Measurements from ENCODE around the gene TRPC4AP. TPM values are rescaled to one million over a fixed set of nuclear protein-coding genes. Genes with fewer than 3 reads are reported as not detected.
"Not testable (repeated sequence)": the region's sequence is repeated elsewhere in the genome, so short reads cannot be mapped to it uniquely, and the experiment has no call there.

TRPC4AP gene
- 10 to 100 TPM; 67.0 to 69.7 (median 68.9) TPM for polyA plus RNA-seq (ENCODE audit: insufficient read length in 3 of 3)

GRCh38 chr20:35092524-35093266 is at the start of gene TRPC4AP:
TSS of gene TRPC4AP (minus strand) at chr20:35092807. CDS start at chr20:35092781, 26 bp downstream.
- peak; percentile 77 to 87 (median 82) for DNase-seq (ENCODE audit: low read depth in 3 of 3, low spot score in 2 of 3)

GRCh38 chr20:35135867-35136586 is 43.4 kb upstream of the TRPC4AP start:
- DNase-seq (ENCODE audit: low read depth in 3 of 3, low spot score in 2 of 3), result no peak

GRCh38 chr20:35134880-35135279 is 42.3 kb upstream of the TRPC4AP start:
- DNase-seq (ENCODE audit: low read depth in 3 of 3, low spot score in 2 of 3), result no peak

GRCh38 chr20:35134472-35134871 is 41.9 kb upstream of the TRPC4AP start:
- DNase-seq (ENCODE audit: low read depth in 3 of 3, low spot score in 2 of 3), result no peak

GRCh38 chr20:35133735-35134134 is 41.1 kb upstream of the TRPC4AP start:
- no peak for DNase-seq (ENCODE audit: low read depth in 3 of 3, low spot score in 2 of 3)

- DNase-seq (ENCODE audit: low read depth in 3 of 3, low spot score in 2 of 3), result no peak
Observed at GRCh38 chr20:35133031-35133430, 40.4 kb upstream of the TRPC4AP start.

- no peak for DNase-seq (ENCODE audit: low read depth in 3 of 3, low spot score in 2 of 3)
Observed at GRCh38 chr20:35131934-35132333, 39.3 kb upstream of the TRPC4AP start.

- no peak for DNase-seq (ENCODE audit: low read depth in 3 of 3, low spot score in 2 of 3)
Observed at GRCh38 chr20:35129647-35130069, 37.1 kb upstream of the TRPC4AP start.

GRCh38 chr20:35125753-35126152 is 33.1 kb upstream of the TRPC4AP start:
- DNase-seq (ENCODE audit: low read depth in 3 of 3, low spot score in 2 of 3), result no peak

GRCh38 chr20:35122756-35123405 is 30.3 kb upstream of the TRPC4AP start:
- DNase-seq (ENCODE audit: low read depth in 3 of 3, low spot score in 2 of 3), result no peak

GRCh38 chr20:35121186-35121585 is 28.6 kb upstream of the TRPC4AP start:
- DNase-seq (ENCODE audit: low read depth in 3 of 3, low spot score in 2 of 3), result no peak

GRCh38 chr20:35120012-35120701 is 27.6 kb upstream of the TRPC4AP start:
- DNase-seq (ENCODE audit: low read depth in 3 of 3, low spot score in 2 of 3), result no peak

GRCh38 chr20:35117629-35118028 is 25.0 kb upstream of the TRPC4AP start:
- no peak for DNase-seq (ENCODE audit: low read depth in 3 of 3, low spot score in 2 of 3)

GRCh38 chr20:35117196-35117595 is 24.6 kb upstream of the TRPC4AP start:
- no peak for DNase-seq (ENCODE audit: low read depth in 3 of 3, low spot score in 2 of 3)

GRCh38 chr20:35116258-35116657 is 23.7 kb upstream of the TRPC4AP start:
- no peak for DNase-seq (ENCODE audit: low read depth in 3 of 3, low spot score in 2 of 3)

GRCh38 chr20:35115606-35116005 is 23.0 kb upstream of the TRPC4AP start:
- DNase-seq (ENCODE audit: low read depth in 3 of 3, low spot score in 2 of 3), result no peak

- not testable (repeated sequence) for DNase-seq (ENCODE audit: low read depth in 3 of 3, low spot score in 2 of 3)
Observed at GRCh38 chr20:35112276-35112675, 19.7 kb upstream of the TRPC4AP start.

- DNase-seq (ENCODE audit: low read depth in 3 of 3, low spot score in 2 of 3), result no peak
Observed at GRCh38 chr20:35111141-35111888, 18.7 kb upstream of the TRPC4AP start.

- DNase-seq (ENCODE audit: low read depth in 3 of 3, low spot score in 2 of 3), result no peak
Observed at GRCh38 chr20:35108921-35109320, 16.3 kb upstream of the TRPC4AP start.

GRCh38 chr20:35106827-35107380 is 14.3 kb upstream of the TRPC4AP start:
- no peak for DNase-seq (ENCODE audit: low read depth in 3 of 3, low spot score in 2 of 3)

Data from right renal cortex interstitium (tissue), 3 donors.